Right atrium auricular region (tissue), 2 donors: Measurements from ENCODE around the gene GNPTAB. TPM values are rescaled to one million over a fixed set of nuclear protein-coding genes. Genes with fewer than 3 reads are reported as not detected.
A peak's percentile ranks its signal among the peaks of the same experiment; 100 is the strongest.

Source experiments
- DNase-seq: peaks from one replicate; pipeline ENCODE4 v3.0.0-alpha.2; 2019; ENCODE audit warnings: low spot score
- H3K27ac ChIP-seq, 2 donors: fragments of 200-600 bp; sonication (generic); 1 replicate in 1 of 2; 2 replicates in 1 of 2; pipeline ENCODE4 v1.5.1; 2016 to 2019
- H3K27me3 ChIP-seq, 2 donors: fragments of 200-600 bp; sonication (generic); one replicate each; pipeline versions ENCODE4 v1.5.1 to v1.6.0; 2017 to 2019
- H3K36me3 ChIP-seq: fragments of 200-600 bp; sonication (generic); one replicate; pipeline ENCODE4 v1.5.1; 2016
- H3K4me1 ChIP-seq, 2 donors: fragments of 200-600 bp; sonication (generic); one replicate each; pipeline versions ENCODE4 v1.5.1 to v1.6.0; 2017 to 2019
- H3K4me3 ChIP-seq, 2 donors: fragments of 200-600 bp; sonication (generic); 1 replicate in 1 of 2; 2 replicates in 1 of 2; pipeline ENCODE4 v1.5.1; 2017 to 2019; ENCODE audit warnings: mild to moderate bottlenecking in 1 of 2, moderate library complexity in 1 of 2
- H3K9me3 ChIP-seq, 2 donors: fragments of 200-600 bp; sonication (generic); one replicate each; pipeline ENCODE4 v1.5.1; 2019
- CTCF ChIP-seq, 2 donors: fragments of 200-600 bp; sonication (generic); IDR thresholded peaks; one replicate each; pipeline ENCODE4 v1.5.1; 2019; ENCODE audit warnings: antibody characterized with exemption in 2 of 2
- total RNA-seq, 2 donors: library from RNA; depleted of rRNA; stranded (reverse); fragments of >200 nt; gene quantifications; one replicate each; pipeline ENCODE4 v1.1.0, GENCODE V29; 2016

GNPTAB gene
- total RNA-seq, 2 donors from 2014 or later, result 25.3 to 32.6 TPM

- Histone ChIP-seq H3K4me1 (peaks cover 0 to 27% of the 10 kb centered on the region in 2 donors), H3K4me3 (peak within 1 kb of the TSS; percentile 69 to 76), H3K36me3 (no peaks in the 10 kb centered on the region), H3K27me3 (no peaks in the 10 kb centered on the region), H3K9me3 (peaks cover 0 to 4% of the 10 kb centered on the region in 2 donors), H3K27ac (peak within 1 kb of the TSS; percentile 92 to 94)
- peak; percentile 69 for DNase-seq
- peak in 1 of 2 donors; percentile 12 for TF ChIP-seq CTCF (IDR thresholded peaks at IDR 0.05)
Observed at GRCh38 chr12:101697197-101697929, 133.4 kb downstream of the GNPTAB start, which contains the start of gene CHPT1. Gene CHPT1 (plus strand): TSS chr12:101697640. CDS start chr12:101697862, 222 bp downstream.

GRCh38 chr12:101696251-101697196 is 134.2 kb downstream of the GNPTAB start:
- peaks cover 0 to 4% of the 10 kb centered on the region in 2 donors for H3K9me3 ChIP-seq
- peak overlapping the region; percentile 92 to 94 for H3K27ac ChIP-seq
- H3K36me3 ChIP-seq, result no peaks in the 10 kb centered on the region
- no peaks in the 10 kb centered on the region for H3K27me3 ChIP-seq
- H3K4me1 ChIP-seq, result peaks cover 0 to 22% of the 10 kb centered on the region in 2 donors
- H3K4me3 ChIP-seq, result peak overlapping the region; percentile 69 to 76
- no peak for TF ChIP-seq CTCF (IDR thresholded peaks at IDR 0.05)
- DNase-seq, result peak; percentile 83

- H3K9me3 ChIP-seq, result peaks cover 0 to 4% of the 10 kb centered on the region in 2 donors
- no peaks in the 10 kb centered on the region for H3K27me3 ChIP-seq
- H3K4me3 ChIP-seq, result no peak overlapping the region
- peaks cover 0 to 14% of the 10 kb centered on the region in 2 donors for H3K4me1 ChIP-seq
- no peak for DNase-seq
- no peak for TF ChIP-seq CTCF (IDR thresholded peaks at IDR 0.05)
- peak overlapping the region in 1 of 2 donors; percentile 94 for H3K27ac ChIP-seq
- no peaks in the 10 kb centered on the region for H3K36me3 ChIP-seq
Observed at GRCh38 chr12:101695706-101696105, 135.1 kb downstream of the GNPTAB start.

Other genes with a start within 250 kb of the GNPTAB start
- 1 to 10 TPM; 2.1 to 3.0 TPM for gene MYBPC1, start 236.0 kb downstream of the GNPTAB start, total RNA-seq
- gene CHPT1, start 133.3 kb downstream of the GNPTAB start, total RNA-seq, result 100 to 1,000 TPM in 1 of 2 donors, 10 to 100 TPM in 1; 97.9 to 137 TPM
- not detected for gene SYCP3, start 91.5 kb downstream of the GNPTAB start, total RNA-seq
- 10 to 100 TPM in 1 of 2 donors, 1 to 10 TPM in 1; 3.9 to 12.7 TPM for gene DRAM1, start 46.6 kb upstream of the GNPTAB start, total RNA-seq
- gene WASHC3, start 231.0 kb upstream of the GNPTAB start, total RNA-seq, result 10 to 100 TPM; 44.1 to 52.6 TPM